K562 (cell line): Measurements from ENCODE around the gene ZC3H6. TPM values are rescaled to one million over a fixed set of nuclear protein-coding genes. Genes with fewer than 3 reads are reported as not detected.
A peak's percentile ranks its signal among the peaks of the same experiment; 100 is the strongest.

Source experiments
- ARHGAP35 ChIP-seq: fragments of 450-650 bp; IDR thresholded peaks from 2 replicates; pipeline ENCODE4 v1.6.1; 2018; ENCODE audit not compliant: partially characterized antibody
- CHCHD3 ChIP-seq: fragments of 250-450 bp; sonication (Bioruptor Pico); IDR thresholded peaks from 2 replicates; pipeline ENCODE4 v2.1.2; 2022; ENCODE audit warnings: mild to moderate bottlenecking
- ELF1 ChIP-seq: fragments of 200-800 bp; sonication (Bioruptor generic); IDR thresholded peaks from 2 replicates; pipeline ENCODE4 v1.6.1; 2016; ENCODE audit warnings: missing genetic modification characterization, missing compliant biosample characterization
- ERF ChIP-seq: fragments of 450-650 bp; formaldehyde crosslinking; IDR thresholded peaks from 2 replicates; pipeline ENCODE4 v1.4.0; 2020; ENCODE audit warnings: mild to moderate bottlenecking, mixed read lengths
- HMG20B ChIP-seq: fragments of 250-450 bp; sonication (Bioruptor Pico); IDR thresholded peaks from 2 replicates; pipeline ENCODE4 v1.5.0; 2021; ENCODE audit warnings: mild to moderate bottlenecking
- MAFF ChIP-seq: IDR thresholded peaks from 2 replicates; pipeline ENCODE4 v1.6.1; 2012; ENCODE audit warnings: low read length, improper control_type of control experiment
- NEUROD1 ChIP-seq: fragments of 150-350 bp; IDR thresholded peaks from 2 replicates; pipeline ENCODE4 v1.6.1; 2014; ENCODE audit warnings: borderline replicate concordance, low read length, low read depth; ENCODE audit not compliant: partially characterized antibody
- NFRKB ChIP-seq: fragments of 450-650 bp; IDR thresholded peaks from 2 replicates; pipeline ENCODE4 v1.6.1; 2016; ENCODE audit warnings: low read depth
- NONO ChIP-seq, 2 experiments: fragments of 200-400 bp in 1 of 2; fragments of 450-650 bp in 1 of 2; formaldehyde crosslinking in 1 of 2; IDR thresholded peaks; 2 replicates each; pipeline ENCODE4 v1.6.1; 2017; ENCODE audit warnings: low read depth in 2 of 2, mild to moderate bottlenecking in 2 of 2, moderate library complexity in 2 of 2, low read length in 1 of 2
- NR0B1 ChIP-seq: fragments of 450-650 bp; IDR thresholded peaks from one replicate; pipeline ENCODE4 v1.6.1; 2018; ENCODE audit warnings: mild to moderate bottlenecking, moderate library complexity; ENCODE audit not compliant: partially characterized antibody
- RBM22 ChIP-seq: fragments of 200-400 bp; formaldehyde crosslinking; IDR thresholded peaks from 2 replicates; pipeline ENCODE4 v1.6.1; 2018; ENCODE audit warnings: low read length, low read depth; ENCODE audit not compliant: poor library complexity, severe bottlenecking
- RERE ChIP-seq: sonication (generic); formaldehyde crosslinking; IDR thresholded peaks from 2 replicates; pipeline ENCODE4 v1.8.0; 2023; ENCODE audit warnings: missing genetic modification reagents, mild to moderate bottlenecking, borderline replicate concordance
- SREBF2 ChIP-seq: sonication (generic); formaldehyde crosslinking; IDR thresholded peaks from 2 replicates; pipeline ENCODE4 v1.4.0; 2020; ENCODE audit warnings: mild to moderate bottlenecking, missing genetic modification reagents
- THAP12 ChIP-seq: fragments of 250-450 bp; sonication (Bioruptor Pico); IDR thresholded peaks from 2 replicates; pipeline ENCODE4 v1.9.0; 2021; ENCODE audit warnings: mild to moderate bottlenecking, inconsistent platforms
- XRCC3 ChIP-seq: fragments of 450-650 bp; IDR thresholded peaks from 2 replicates; pipeline ENCODE4 v1.6.1; 2017; ENCODE audit warnings: mild to moderate bottlenecking, moderate library complexity
- ZBTB34 ChIP-seq: fragments of 250-450 bp; sonication (Bioruptor Pico); IDR thresholded peaks from 2 replicates; pipeline ENCODE4 v1.8.0; 2021; ENCODE audit warnings: mild to moderate bottlenecking, moderate library complexity
- polyA plus RNA-seq, 8 experiments: library from polyadenylated mRNA; depleted of rRNA in 4 of 8; stranded (reverse) in 5 of 8; unstranded in 3 of 8; fragments of >200 nt; fragmentation: Nextera tagmentation in 2 of 8; fragmentation: Illumina TruSeq in 1 of 8; extraction: Ambion mirVana in 2 of 8; extraction: Trizol in 1 of 8; gene quantifications; 2 replicates each; pipeline versions ENCODE4 v1.2.1 to v1.2.3, GENCODE V29; 2011 to 2014; ENCODE audit warnings: inconsistent platforms in 1 of 8, missing spikeins in 1 of 8
- total RNA-seq, 7 experiments: library from RNA; depleted of rRNA in 6 of 7; stranded (reverse); fragments of >200 nt in 6 of 7; fragmentation: Illumina TruSeq in 2 of 7; extraction: Trizol in 2 of 7; gene quantifications; 2 replicates each; pipeline versions ENCODE4 v1.2.1 to v1.2.3, GENCODE V29; 2011 to 2021; ENCODE audit warnings: low replicate concordance in 1 of 7

Gene ZC3H6
- total and polyA plus RNA-seq, 9 of the 15 experiments (the other 6 are each of a cell fraction or from before 2014, with no cell fraction given) = 0.45 to 1.9 (median 1.5) TPM

GRCh38 chr2:112275887-112276773 lies 733 bp downstream of the ZC3H6 start (continued):
- no peak for TF ChIP-seq MAFF
- TF ChIP-seq THAP12 = no peak
- no peak for TF ChIP-seq ZBTB34
- no peak for TF ChIP-seq ERF
- no peak for TF ChIP-seq CHCHD3
- no peak for TF ChIP-seq HMG20B
- no peak for TF ChIP-seq ELF1 (tag)
- TF ChIP-seq NR0B1 = no peak
- TF ChIP-seq RBM22 = no peak
- no peak for TF ChIP-seq ARHGAP35
- TF ChIP-seq XRCC3 = no peak
- no peak for TF ChIP-seq RERE
- TF ChIP-seq NONO (IDR thresholded peaks at IDR 0.05; ENCODE audit: low read depth in 2 of 2, low read length in 1 of 2) = 0 out of 4 replicates have a peak, but pooled peaks of 1 of the 2 experiments have one; percentile 5
- no peak for TF ChIP-seq SREBF2 (CRISPR knock-in tag)
- no peak; the same call in 1 of the 2 replicates for TF ChIP-seq NFRKB
- no peak for TF ChIP-seq NEUROD1
